K562 (cell line): ENCODE data around the gene CPEB1. TPM values are rescaled to one million over a fixed set of nuclear protein-coding genes. Genes with fewer than 3 reads are reported as not detected.
A peak's percentile ranks its signal among the peaks of the same experiment; 100 is the strongest.

Source experiments
- ADNP ChIP-seq: fragments of 200-800 bp; sonication (Bioruptor generic); IDR thresholded peaks from 2 replicates; pipeline ENCODE4 v1.6.1; 2016; ENCODE audit warnings: missing genetic modification characterization, missing compliant biosample characterization
- BMI1 ChIP-seq: fragments of 150-350 bp; IDR thresholded peaks from 2 replicates; pipeline ENCODE4 v1.6.1; 2014; ENCODE audit warnings: low read length
- DLX4 ChIP-seq: fragments of 250-450 bp; sonication (Bioruptor Pico); IDR thresholded peaks from 2 replicates; pipeline ENCODE4 v1.6.1; 2021; ENCODE audit warnings: mild to moderate bottlenecking
- HMBOX1 ChIP-seq: sonication (generic); IDR thresholded peaks from 2 replicates; pipeline ENCODE4 v1.6.1; 2016
- KLF1 ChIP-seq: fragments of 450-650 bp; IDR thresholded peaks from 2 replicates; pipeline ENCODE4 v1.6.1; 2016; ENCODE audit warnings: missing genetic modification characterization, missing compliant biosample characterization
- MCM5 ChIP-seq: fragments of 450-650 bp; IDR thresholded peaks from 2 replicates; pipeline ENCODE4 v1.6.1; 2016; ENCODE audit warnings: low read depth
- NR2C1 ChIP-seq, 2 experiments: fragments of 450-650 bp; IDR thresholded peaks; 2 replicates each; pipeline ENCODE4 v1.6.1; 2017; ENCODE audit warnings: mild to moderate bottlenecking in 2 of 2, antibody characterized with exemption in 1 of 2, inconsistent platforms in 1 of 2, missing compliant biosample characterization in 1 of 2, missing genetic modification characterization in 1 of 2
- NR4A1 ChIP-seq, 2 experiments: fragments of 250-450 bp in 1 of 2; fragments of 450-650 bp in 1 of 2; sonication (Bioruptor Pico) in 1 of 2; IDR thresholded peaks; 2 replicates each; pipeline versions ENCODE4 v1.4.0 to v1.6.1; 2016 to 2020; ENCODE audit warnings: mild to moderate bottlenecking in 2 of 2, missing compliant biosample characterization in 1 of 2, missing genetic modification characterization in 1 of 2, moderate library complexity in 1 of 2
- POLR2AphosphoS2 ChIP-seq: IDR thresholded peaks from 2 replicates; pipeline ENCODE4 v1.6.1; 2012; ENCODE audit warnings: low read length, improper control_type of control experiment
- SMAD4 ChIP-seq: fragments of 250-450 bp; sonication (Bioruptor Pico); conservative IDR thresholded peaks from 2 replicates; pipeline ENCODE4 v1.8.0; 2021; ENCODE audit warnings: inconsistent platforms, mild to moderate bottlenecking, moderate library complexity
- SMARCA5 ChIP-seq: fragments of 450-650 bp; IDR thresholded peaks from 2 replicates; pipeline ENCODE4 v1.6.1; 2016
- SUPT5H ChIP-seq: fragments of 450-650 bp; IDR thresholded peaks from 2 replicates; pipeline ENCODE4 v1.6.1; 2016
- TAF1 ChIP-seq: IDR thresholded peaks from 2 replicates; pipeline ENCODE4 v1.6.1; 2011; ENCODE audit warnings: mild to moderate bottlenecking, low read length, moderate library complexity; ENCODE audit not compliant: insufficient read depth, control insufficient read depth, severe bottlenecking; ENCODE audit errors: extremely low read depth
- ZNF311 ChIP-seq: fragments of 250-450 bp; sonication (Bioruptor Pico); IDR thresholded peaks from 2 replicates; pipeline ENCODE4 v1.4.0; 2020; ENCODE audit warnings: mild to moderate bottlenecking, moderate library complexity
- ZNF589 ChIP-seq: fragments of 200-800 bp; sonication (Bioruptor generic); IDR thresholded peaks from 2 replicates; pipeline ENCODE4 v1.6.1; 2016; ENCODE audit warnings: low read depth, missing genetic modification characterization, missing compliant biosample characterization
- polyA plus RNA-seq, 8 experiments: library from polyadenylated mRNA; depleted of rRNA in 4 of 8; stranded (reverse) in 5 of 8; unstranded in 3 of 8; fragments of >200 nt; fragmentation: Nextera tagmentation in 2 of 8; fragmentation: Illumina TruSeq in 1 of 8; extraction: Ambion mirVana in 2 of 8; extraction: Trizol in 1 of 8; gene quantifications; 2 replicates each; pipeline versions ENCODE4 v1.2.1 to v1.2.3, GENCODE V29; 2011 to 2014; ENCODE audit warnings: inconsistent platforms in 1 of 8, missing spikeins in 1 of 8
- total RNA-seq, 7 experiments: library from RNA; depleted of rRNA in 6 of 7; stranded (reverse); fragments of >200 nt in 6 of 7; fragmentation: Illumina TruSeq in 2 of 7; extraction: Trizol in 2 of 7; gene quantifications; 2 replicates each; pipeline versions ENCODE4 v1.2.1 to v1.2.3, GENCODE V29; 2011 to 2021; ENCODE audit warnings: low replicate concordance in 1 of 7
- TF ChIP-seq, protein P1 (sequence below), 2 experiments: IDR thresholded peaks; 2 replicates each; pipeline ENCODE4 v1.6.1; 2011; ENCODE audit warnings: borderline replicate concordance in 1 of 2, control low read depth in 1 of 2, low read depth in 1 of 2, low read length in 1 of 2, mild to moderate bottlenecking in 1 of 2, mixed read lengths in 1 of 2, moderate library complexity in 1 of 2; ENCODE audit not compliant: insufficient read depth in 1 of 2, insufficient read length in 1 of 2, poor library complexity in 1 of 2, severe bottlenecking in 1 of 2; ENCODE audit errors: extremely low read depth in 1 of 2
- TF ChIP-seq, protein P2 (sequence below): fragments of 150-350 bp; IDR thresholded peaks from 2 replicates; pipeline ENCODE4 v1.6.1; 2014; ENCODE audit warnings: low read depth, mild to moderate bottlenecking, low read length, borderline replicate concordance
- TF ChIP-seq, protein P3 (sequence below): sonication (generic); formaldehyde crosslinking; IDR thresholded peaks from 2 replicates; pipeline ENCODE4 v1.8.0; 2022; ENCODE audit warnings: mild to moderate bottlenecking, missing genetic modification reagents

The CPEB1 gene
- total and polyA plus RNA-seq, 9 of the 15 experiments (the other 6 are each of a cell fraction or from before 2014, with no cell fraction given), result 2.2 to 13.4 (median 9.7) TPM

GRCh38 chr15:82549199-82549665, 97.9 kb downstream of the CPEB1 start (continued):
- TF ChIP-seq ZNF311 (CRISPR knock-in tag), result no peak
- TF ChIP-seq TAF1, result no peak
- TF ChIP-seq, protein P1, sequence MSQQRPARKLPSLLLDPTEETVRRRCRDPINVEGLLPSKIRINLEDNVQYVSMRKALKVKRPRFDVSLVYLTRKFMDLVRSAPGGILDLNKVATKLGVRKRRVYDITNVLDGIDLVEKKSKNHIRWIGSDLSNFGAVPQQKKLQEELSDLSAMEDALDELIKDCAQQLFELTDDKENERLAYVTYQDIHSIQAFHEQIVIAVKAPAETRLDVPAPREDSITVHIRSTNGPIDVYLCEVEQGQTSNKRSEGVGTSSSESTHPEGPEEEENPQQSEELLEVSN (IDR thresholded peaks at IDR 0.05; ENCODE audit: borderline replicate concordance in 1 of 2, extremely low read depth in 1 of 2, insufficient read depth in 1 of 2, insufficient read length in 1 of 2, low read depth in 1 of 2, low read length in 1 of 2, poor library complexity in 1 of 2, severe bottlenecking in 1 of 2), result no peak
- TF ChIP-seq DLX4, result no peak
- no peak for TF ChIP-seq POLR2AphosphoS2
- TF ChIP-seq SUPT5H, result no peak
- no peak for TF ChIP-seq ZNF589 (CRISPR knock-in tag)
- TF ChIP-seq SMARCA5, result no peak
- TF ChIP-seq, protein P2, sequence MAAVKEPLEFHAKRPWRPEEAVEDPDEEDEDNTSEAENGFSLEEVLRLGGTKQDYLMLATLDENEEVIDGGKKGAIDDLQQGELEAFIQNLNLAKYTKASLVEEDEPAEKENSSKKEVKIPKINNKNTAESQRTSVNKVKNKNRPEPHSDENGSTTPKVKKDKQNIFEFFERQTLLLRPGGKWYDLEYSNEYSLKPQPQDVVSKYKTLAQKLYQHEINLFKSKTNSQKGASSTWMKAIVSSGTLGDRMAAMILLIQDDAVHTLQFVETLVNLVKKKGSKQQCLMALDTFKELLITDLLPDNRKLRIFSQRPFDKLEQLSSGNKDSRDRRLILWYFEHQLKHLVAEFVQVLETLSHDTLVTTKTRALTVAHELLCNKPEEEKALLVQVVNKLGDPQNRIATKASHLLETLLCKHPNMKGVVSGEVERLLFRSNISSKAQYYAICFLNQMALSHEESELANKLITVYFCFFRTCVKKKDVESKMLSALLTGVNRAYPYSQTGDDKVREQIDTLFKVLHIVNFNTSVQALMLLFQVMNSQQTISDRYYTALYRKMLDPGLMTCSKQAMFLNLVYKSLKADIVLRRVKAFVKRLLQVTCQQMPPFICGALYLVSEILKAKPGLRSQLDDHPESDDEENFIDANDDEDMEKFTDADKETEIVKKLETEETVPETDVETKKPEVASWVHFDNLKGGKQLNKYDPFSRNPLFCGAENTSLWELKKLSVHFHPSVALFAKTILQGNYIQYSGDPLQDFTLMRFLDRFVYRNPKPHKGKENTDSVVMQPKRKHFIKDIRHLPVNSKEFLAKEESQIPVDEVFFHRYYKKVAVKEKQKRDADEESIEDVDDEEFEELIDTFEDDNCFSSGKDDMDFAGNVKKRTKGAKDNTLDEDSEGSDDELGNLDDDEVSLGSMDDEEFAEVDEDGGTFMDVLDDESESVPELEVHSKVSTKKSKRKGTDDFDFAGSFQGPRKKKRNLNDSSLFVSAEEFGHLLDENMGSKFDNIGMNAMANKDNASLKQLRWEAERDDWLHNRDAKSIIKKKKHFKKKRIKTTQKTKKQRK, result no peak
- TF ChIP-seq NR4A1 (CRISPR knock-in tag; IDR thresholded peaks at IDR 0.05), result no peak
- TF ChIP-seq NR4A1 (tag; IDR thresholded peaks at IDR 0.05), result peak; percentile 91
- TF ChIP-seq SMAD4 (CRISPR knock-in tag), result peak; percentile 64; the same call in 1 of the 2 replicates
- TF ChIP-seq MCM5, result no peak
- TF ChIP-seq NR2C1 (IDR thresholded peaks at IDR 0.05), result no peak
- TF ChIP-seq NR2C1 (tag; IDR thresholded peaks at IDR 0.05), result 0 out of 2 replicates have a peak, but pooled peaks have one; percentile 27
- no peak for TF ChIP-seq ADNP (tag)
- TF ChIP-seq HMBOX1, result peak; percentile 76
- TF ChIP-seq KLF1, result no peak
- TF ChIP-seq BMI1, result no peak
- TF ChIP-seq, protein P3, sequence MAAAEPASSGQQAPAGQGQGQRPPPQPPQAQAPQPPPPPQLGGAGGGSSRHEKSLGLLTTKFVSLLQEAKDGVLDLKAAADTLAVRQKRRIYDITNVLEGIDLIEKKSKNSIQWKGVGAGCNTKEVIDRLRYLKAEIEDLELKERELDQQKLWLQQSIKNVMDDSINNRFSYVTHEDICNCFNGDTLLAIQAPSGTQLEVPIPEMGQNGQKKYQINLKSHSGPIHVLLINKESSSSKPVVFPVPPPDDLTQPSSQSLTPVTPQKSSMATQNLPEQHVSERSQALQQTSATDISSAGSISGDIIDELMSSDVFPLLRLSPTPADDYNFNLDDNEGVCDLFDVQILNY, result no peak
